Measurements from ENCODE around the gene DDX42.

- TF ChIP-seq POLR2AphosphoS5 (IDR thresholded peaks at IDR 0.05) = no peak
- TF ChIP-seq, protein P1, sequence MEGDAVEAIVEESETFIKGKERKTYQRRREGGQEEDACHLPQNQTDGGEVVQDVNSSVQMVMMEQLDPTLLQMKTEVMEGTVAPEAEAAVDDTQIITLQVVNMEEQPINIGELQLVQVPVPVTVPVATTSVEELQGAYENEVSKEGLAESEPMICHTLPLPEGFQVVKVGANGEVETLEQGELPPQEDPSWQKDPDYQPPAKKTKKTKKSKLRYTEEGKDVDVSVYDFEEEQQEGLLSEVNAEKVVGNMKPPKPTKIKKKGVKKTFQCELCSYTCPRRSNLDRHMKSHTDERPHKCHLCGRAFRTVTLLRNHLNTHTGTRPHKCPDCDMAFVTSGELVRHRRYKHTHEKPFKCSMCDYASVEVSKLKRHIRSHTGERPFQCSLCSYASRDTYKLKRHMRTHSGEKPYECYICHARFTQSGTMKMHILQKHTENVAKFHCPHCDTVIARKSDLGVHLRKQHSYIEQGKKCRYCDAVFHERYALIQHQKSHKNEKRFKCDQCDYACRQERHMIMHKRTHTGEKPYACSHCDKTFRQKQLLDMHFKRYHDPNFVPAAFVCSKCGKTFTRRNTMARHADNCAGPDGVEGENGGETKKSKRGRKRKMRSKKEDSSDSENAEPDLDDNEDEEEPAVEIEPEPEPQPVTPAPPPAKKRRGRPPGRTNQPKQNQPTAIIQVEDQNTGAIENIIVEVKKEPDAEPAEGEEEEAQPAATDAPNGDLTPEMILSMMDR (IDR thresholded peaks at IDR 0.05) = no peak
Observed at GRCh38 chr17:63774969-63775265, 947 bp downstream of the DDX42 start.

Data from suprapubic skin (tissue), 3 donors.